Panc1 (cell line): Measurements from ENCODE around the gene HUS1B. TPM values are rescaled to one million over a fixed set of nuclear protein-coding genes. Genes with fewer than 3 reads are reported as not detected.

ENCODE experiments used
- ATAC-seq: fragments of 200-7000 bp; cut with Tn5 transposase; 2 replicates; pipeline ENCODE4 v1.9.1; 2020; ENCODE audit warnings: mild to moderate bottlenecking, moderate library complexity
- Bru-seq: library from RNA; stranded (reverse); fragments of 400-500 nt; gene quantifications from one replicate; lab custom pipeline; 2021; lab: Mats Ljungman, UMichigan
- BruChase-seq, 2 experiments: library from RNA; stranded (reverse); fragments of 400-500 nt; gene quantifications; one replicate each; lab custom pipeline; 2021; lab: Mats Ljungman, UMichigan
- BruUV-seq: library from RNA; stranded (reverse); fragments of 400-500 nt; replicated peaks from 2 replicates; lab custom pipeline; 2021; lab: Mats Ljungman, UMichigan
- CTCF ChIA-PET: fragments of 300-600 bp; sonication (Branson Sonifier 250); formaldehyde crosslinking; loops from one replicate; lab custom pipeline; 2022; ENCODE audit warnings: antibody characterized with exemption; lab: Charles Lee
- POLR2A ChIA-PET: fragments of 300-600 bp; sonication (Branson Sonifier 250); formaldehyde crosslinking; loops from one replicate; lab custom pipeline; 2022; ENCODE audit warnings: antibody characterized with exemption; lab: Charles Lee
- DNase-seq: peaks from one replicate; pipeline ENCODE4 v3.0.0-alpha.2; 2010; ENCODE audit warnings: low read depth, low spot score
- H3K27ac ChIP-seq: 2 replicates; pipeline ENCODE4 v1.5.1; 2011; ENCODE audit warnings: mild to moderate bottlenecking, low read length, inconsistent platforms
- H3K27me3 ChIP-seq: fragments of 200-500 bp; sonication (Bioruptor generic); 2 replicates; pipeline ENCODE4 v1.6.0; 2014; ENCODE audit warnings: low read length, inconsistent platforms; ENCODE audit not compliant: control insufficient read depth, insufficient read depth
- H3K36me3 ChIP-seq: fragments of 200-500 bp; sonication (Bioruptor generic); 2 replicates; pipeline ENCODE4 v1.5.1; 2014; ENCODE audit warnings: inconsistent platforms, mild to moderate bottlenecking, low read length, moderate library complexity; ENCODE audit not compliant: control insufficient read depth, insufficient read depth
- H3K4me1 ChIP-seq: 2 replicates; pipeline ENCODE4 v1.5.1; 2011; ENCODE audit warnings: inconsistent platforms, mild to moderate bottlenecking, low read length, moderate library complexity; ENCODE audit not compliant: control insufficient read depth, insufficient read depth
- H3K4me3 ChIP-seq, 2 experiments: 2 replicates each; pipeline ENCODE4 v1.5.1; 2011 to 2012; ENCODE audit warnings: low read depth in 2 of 2, low read length in 2 of 2, mild to moderate bottlenecking in 2 of 2, inconsistent platforms in 1 of 2, moderate library complexity in 1 of 2
- H3K9me3 ChIP-seq: fragments of 200-500 bp; sonication (Bioruptor generic); 2 replicates; pipeline ENCODE4 v1.5.1; 2014; ENCODE audit warnings: low read depth, mild to moderate bottlenecking, inconsistent platforms, low read length, moderate library complexity; ENCODE audit not compliant: control insufficient read depth, insufficient read depth
- POLR2AphosphoS5 ChIP-seq: IDR thresholded peaks from 2 replicates; pipeline ENCODE4 v1.6.1; 2012; ENCODE audit warnings: mild to moderate bottlenecking, low read depth, low read length, moderate library complexity
- SIN3A ChIP-seq: IDR thresholded peaks from 2 replicates; pipeline ENCODE4 v1.6.1; 2012; ENCODE audit warnings: low read depth, mild to moderate bottlenecking, low read length, moderate library complexity, borderline replicate concordance; ENCODE audit not compliant: insufficient read depth
- TCF7L2 ChIP-seq: IDR thresholded peaks from 2 replicates; pipeline ENCODE4 v1.6.1; 2011; ENCODE audit warnings: mild to moderate bottlenecking, low read depth, low read length, inconsistent platforms
- in situ Hi-C: cut with HindIII; loops from 2 replicates; pipeline ENCODE4 v1.10.0; 2016; ENCODE audit warnings: low sequenced_read_pairs, low pct_unique_long_range_greater_than_20kb
- intact Hi-C: fragments of 100-400 bp; cut with micrococcal nuclease; formaldehyde crosslinking; loops from one replicate; pipeline ENCODE4 v1.10.0; 2022; ENCODE audit not compliant: unreplicated experiment
- long read RNA-seq: library from polyadenylated mRNA; unstranded; transcript quantifications from one replicate; pipeline ENCODE4 v2.0.0, GENCODE V29; 2021; ENCODE audit not compliant: unreplicated experiment
- polyA plus RNA-seq: library from polyadenylated mRNA; unstranded; fragments of >200 nt; gene quantifications from one replicate; pipeline ENCODE4 v1.2.1, GENCODE V29; 2012; ENCODE audit warnings: missing spikeins; ENCODE audit not compliant: insufficient read length
- total RNA-seq: library from RNA; stranded (reverse); gene quantifications from one replicate; pipeline ENCODE4 v1.2.1, GENCODE V29; 2021; ENCODE audit not compliant: unreplicated experiment
- TF ChIP-seq, protein P1 (sequence below), 2 experiments: IDR thresholded peaks; 2 replicates each; pipeline ENCODE4 v1.6.1; 2011 to 2012; ENCODE audit warnings: low read depth in 2 of 2, control low read depth in 1 of 2, low read length in 1 of 2, mild to moderate bottlenecking in 1 of 2, moderate library complexity in 1 of 2; ENCODE audit not compliant: insufficient read depth in 1 of 2
- TF ChIP-seq, protein P2 (sequence below): fragments of 450-650 bp; IDR thresholded peaks from 2 replicates; pipeline ENCODE4 v1.5.1; 2017; ENCODE audit warnings: mild to moderate bottlenecking

Gene HUS1B
- total RNA-seq, result 0.74 TPM
- not detected for polyA plus RNA-seq
- Bru-seq, nascent RNA, result percentile 60 among the genes with signal in this experiment
- BruChase-seq, experiment 1, labeled RNA remaining after a 2-hour chase, result percentile 54 among the genes with signal in this experiment
- percentile 56 among the genes with signal in this experiment for BruChase-seq, experiment 2, labeled RNA remaining after a 6-hour chase
- long read RNA-seq, result 0 reads

DNA sequence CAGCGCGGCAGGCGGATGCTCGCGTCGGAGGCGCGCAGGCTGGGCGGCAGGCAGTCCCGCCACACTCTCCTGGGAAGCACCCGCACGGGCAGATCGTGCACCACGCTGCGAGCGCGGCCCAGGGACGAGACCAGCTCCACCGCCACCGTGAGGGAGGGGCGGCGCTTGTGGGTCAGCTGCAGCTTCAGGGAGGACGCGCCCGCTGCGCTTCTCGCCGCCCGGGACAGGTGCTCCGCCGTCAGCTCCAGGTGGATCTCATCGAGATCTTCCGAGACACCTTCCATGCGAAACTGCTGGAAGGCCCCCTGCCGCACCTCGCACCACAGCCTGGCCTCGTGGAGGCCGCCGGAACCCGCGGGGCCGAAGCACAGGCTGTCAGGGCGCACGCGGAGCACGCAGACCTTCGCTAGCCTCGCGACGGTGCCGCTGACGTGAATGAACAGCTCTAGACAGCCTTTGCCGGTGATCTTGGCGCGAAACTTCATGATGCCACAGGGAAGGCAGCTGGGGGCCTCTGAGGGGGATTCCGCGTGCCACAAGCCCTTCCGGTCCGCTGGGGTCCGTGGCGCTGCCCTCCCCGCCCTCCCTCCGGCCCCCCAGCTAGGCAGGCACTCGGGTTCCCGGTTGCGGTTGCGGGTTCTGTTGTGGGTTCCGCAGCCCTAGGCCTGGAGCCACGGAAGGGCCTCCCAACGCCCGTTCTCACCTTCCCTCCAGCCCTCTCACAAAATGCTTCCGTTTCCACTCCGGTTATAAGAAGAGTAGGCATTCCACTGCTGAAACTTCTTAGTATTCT lies at the start of gene HUS1B:
TSS of gene HUS1B (minus strand) at position 641 of the 793 bp plus-strand sequence. CDS start at position 485, 156 bp downstream.
- Histone ChIP-seq H3K4me3 (no peak within 1 kb of the TSS), H3K36me3 (no peaks in the 10 kb centered on the region; the same call in 1 of the 2 replicates), H3K9me3 (no peaks in the 10 kb centered on the region), H3K4me1 (peaks cover 8% of the 10 kb centered on the region), H3K27ac (no peak within 1 kb of the TSS), H3K27me3 (no peaks in the 10 kb centered on the region)
- DNase-seq, result no peak
- intact Hi-C loops, result no loop called here
- in situ Hi-C loops, result no loop called here
- POLR2A ChIA-PET, result interaction anchor here (0.6 kb wide), 1 partner anchor 256 kb away, joined by 3 read pairs; no protein-coding TSS in a partner anchor
- TF ChIP-seq TCF7L2 (no peak), POLR2AphosphoS5 (no peak), SIN3A (no peak)
- TF ChIP-seq, protein P1, sequence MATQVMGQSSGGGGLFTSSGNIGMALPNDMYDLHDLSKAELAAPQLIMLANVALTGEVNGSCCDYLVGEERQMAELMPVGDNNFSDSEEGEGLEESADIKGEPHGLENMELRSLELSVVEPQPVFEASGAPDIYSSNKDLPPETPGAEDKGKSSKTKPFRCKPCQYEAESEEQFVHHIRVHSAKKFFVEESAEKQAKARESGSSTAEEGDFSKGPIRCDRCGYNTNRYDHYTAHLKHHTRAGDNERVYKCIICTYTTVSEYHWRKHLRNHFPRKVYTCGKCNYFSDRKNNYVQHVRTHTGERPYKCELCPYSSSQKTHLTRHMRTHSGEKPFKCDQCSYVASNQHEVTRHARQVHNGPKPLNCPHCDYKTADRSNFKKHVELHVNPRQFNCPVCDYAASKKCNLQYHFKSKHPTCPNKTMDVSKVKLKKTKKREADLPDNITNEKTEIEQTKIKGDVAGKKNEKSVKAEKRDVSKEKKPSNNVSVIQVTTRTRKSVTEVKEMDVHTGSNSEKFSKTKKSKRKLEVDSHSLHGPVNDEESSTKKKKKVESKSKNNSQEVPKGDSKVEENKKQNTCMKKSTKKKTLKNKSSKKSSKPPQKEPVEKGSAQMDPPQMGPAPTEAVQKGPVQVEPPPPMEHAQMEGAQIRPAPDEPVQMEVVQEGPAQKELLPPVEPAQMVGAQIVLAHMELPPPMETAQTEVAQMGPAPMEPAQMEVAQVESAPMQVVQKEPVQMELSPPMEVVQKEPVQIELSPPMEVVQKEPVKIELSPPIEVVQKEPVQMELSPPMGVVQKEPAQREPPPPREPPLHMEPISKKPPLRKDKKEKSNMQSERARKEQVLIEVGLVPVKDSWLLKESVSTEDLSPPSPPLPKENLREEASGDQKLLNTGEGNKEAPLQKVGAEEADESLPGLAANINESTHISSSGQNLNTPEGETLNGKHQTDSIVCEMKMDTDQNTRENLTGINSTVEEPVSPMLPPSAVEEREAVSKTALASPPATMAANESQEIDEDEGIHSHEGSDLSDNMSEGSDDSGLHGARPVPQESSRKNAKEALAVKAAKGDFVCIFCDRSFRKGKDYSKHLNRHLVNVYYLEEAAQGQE (IDR thresholded peaks at IDR 0.05; ENCODE audit: insufficient read depth in 1 of 2, low read depth in 2 of 2, low read length in 1 of 2), result no peak
- TF ChIP-seq, protein P2, sequence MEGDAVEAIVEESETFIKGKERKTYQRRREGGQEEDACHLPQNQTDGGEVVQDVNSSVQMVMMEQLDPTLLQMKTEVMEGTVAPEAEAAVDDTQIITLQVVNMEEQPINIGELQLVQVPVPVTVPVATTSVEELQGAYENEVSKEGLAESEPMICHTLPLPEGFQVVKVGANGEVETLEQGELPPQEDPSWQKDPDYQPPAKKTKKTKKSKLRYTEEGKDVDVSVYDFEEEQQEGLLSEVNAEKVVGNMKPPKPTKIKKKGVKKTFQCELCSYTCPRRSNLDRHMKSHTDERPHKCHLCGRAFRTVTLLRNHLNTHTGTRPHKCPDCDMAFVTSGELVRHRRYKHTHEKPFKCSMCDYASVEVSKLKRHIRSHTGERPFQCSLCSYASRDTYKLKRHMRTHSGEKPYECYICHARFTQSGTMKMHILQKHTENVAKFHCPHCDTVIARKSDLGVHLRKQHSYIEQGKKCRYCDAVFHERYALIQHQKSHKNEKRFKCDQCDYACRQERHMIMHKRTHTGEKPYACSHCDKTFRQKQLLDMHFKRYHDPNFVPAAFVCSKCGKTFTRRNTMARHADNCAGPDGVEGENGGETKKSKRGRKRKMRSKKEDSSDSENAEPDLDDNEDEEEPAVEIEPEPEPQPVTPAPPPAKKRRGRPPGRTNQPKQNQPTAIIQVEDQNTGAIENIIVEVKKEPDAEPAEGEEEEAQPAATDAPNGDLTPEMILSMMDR, result no peak
- CTCF ChIA-PET, result no interaction called here
- no TSS peak for BruUV-seq
- ATAC-seq, result no peak

DNA sequence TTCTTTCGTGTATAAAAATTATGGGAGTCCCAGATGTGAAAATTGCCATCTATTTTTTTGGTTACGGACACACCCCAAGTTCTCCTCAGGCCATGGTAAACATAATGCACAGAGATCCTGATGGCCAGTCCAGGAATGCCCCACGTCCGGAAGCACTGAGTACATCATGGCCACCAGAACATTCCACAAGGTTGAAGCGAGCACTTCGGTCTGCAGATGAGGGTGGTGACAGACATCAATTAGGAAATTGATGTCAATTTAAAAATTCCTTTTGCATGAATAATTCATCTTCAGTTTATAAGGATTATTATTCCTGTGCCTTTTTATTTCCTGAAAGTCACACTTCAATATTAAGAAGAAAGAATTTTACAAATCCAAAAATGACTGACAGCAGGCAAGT lies 49.2 kb upstream of the HUS1B start:
- Histone ChIP-seq H3K27me3 (peaks cover 3% of the 10 kb centered on the region; the same call in 1 of the 2 replicates), H3K9me3 (no peaks in the 10 kb centered on the region), H3K27ac (no peak overlapping the region), H3K36me3 (no peaks in the 10 kb centered on the region), H3K4me3 (no peak overlapping the region), H3K4me1 (peaks cover 5% of the 10 kb centered on the region; the same call in 1 of the 2 replicates)
- TF ChIP-seq, protein P2, result no peak
- TF ChIP-seq POLR2AphosphoS5, result no peak
- TF ChIP-seq TCF7L2, result no peak
- TF ChIP-seq, protein P1 (IDR thresholded peaks at IDR 0.05; ENCODE audit: insufficient read depth in 1 of 2, low read depth in 2 of 2, low read length in 1 of 2), result no peak
- no peak for TF ChIP-seq SIN3A
- no peak for ATAC-seq
- ChIA-PET POLR2A (no interaction called here), CTCF (no interaction called here)
- no TSS peak for BruUV-seq
- intact Hi-C loops, result no loop called here
- DNase-seq, result no peak
- in situ Hi-C loops, result no loop called here
